Measurements from ENCODE around the gene VWA8.

DNA sequence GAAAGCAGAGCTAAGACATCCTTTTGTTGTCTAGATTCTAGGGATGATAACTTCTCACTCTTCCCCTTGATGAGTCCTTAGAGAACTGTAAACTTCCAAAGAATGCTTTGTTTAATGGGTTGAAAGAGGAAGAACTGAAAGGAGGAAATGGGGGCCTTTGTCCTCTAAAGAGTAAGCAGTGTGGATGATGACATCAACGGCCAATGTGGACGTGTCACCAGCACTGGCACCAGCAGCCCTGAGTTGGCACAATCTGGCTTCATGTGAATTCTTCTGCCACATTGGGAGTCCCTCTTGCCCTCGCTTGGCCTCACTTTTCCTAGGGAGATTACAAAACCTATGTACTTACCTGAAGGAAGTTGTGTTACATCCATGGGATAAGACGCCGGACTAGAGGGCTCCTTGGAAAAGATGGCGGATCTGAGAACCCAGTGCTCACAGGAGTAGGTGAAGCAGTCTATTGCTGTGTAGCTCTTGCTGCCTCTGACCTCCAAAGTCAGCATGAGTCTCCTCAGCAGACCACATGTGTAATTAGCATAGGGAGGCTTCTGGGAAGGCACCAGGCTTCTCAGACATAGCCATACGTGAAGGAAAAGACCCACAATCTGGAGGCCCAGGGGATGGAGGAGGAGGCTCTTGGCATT, 440.8 kb downstream of the VWA8 start:
- TF ChIP-seq POLR2A (IDR thresholded peaks at IDR 0.05; ENCODE audit: low read length) (no peak), GATA1 (IDR thresholded peaks at IDR 0.05; ENCODE audit: low read depth, low read length) (no peak)
